Neural progenitor cell (in vitro differentiated cells): ENCODE data around the gene CLCF1. TPM values are rescaled to one million over a fixed set of nuclear protein-coding genes. Genes with fewer than 3 reads are reported as not detected.

ENCODE experiments used
- DNase-seq: peaks from one replicate; pipeline ENCODE4 v3.0.0-alpha.2; 2016; ENCODE audit warnings: low spot score
- H2AFZ ChIP-seq: fragments of 200-600 bp; sonication (generic); replicated peaks from 2 replicates; pipeline ENCODE4 v1.6.1; 2016; ENCODE audit warnings: antibody characterized with exemption
- H3F3A ChIP-seq: fragments of 200-600 bp; sonication (generic); 2 replicates; pipeline ENCODE4 v1.6.1; 2016; ENCODE audit warnings: antibody characterized with exemption, low read depth
- H3K27ac ChIP-seq: fragments of 200-600 bp; sonication (generic); 2 replicates; pipeline ENCODE4 v1.5.1; 2016; ENCODE audit warnings: mild to moderate bottlenecking
- H3K27me3 ChIP-seq: fragments of 200-600 bp; sonication (generic); 2 replicates; pipeline ENCODE4 v1.6.1; 2016; ENCODE audit warnings: mild to moderate bottlenecking, moderate library complexity
- H3K36me3 ChIP-seq: fragments of 200-600 bp; sonication (generic); 2 replicates; pipeline ENCODE4 v1.5.1; 2016
- H3K4me1 ChIP-seq: fragments of 200-600 bp; sonication (generic); 2 replicates; pipeline ENCODE4 v1.6.1; 2016; ENCODE audit warnings: mixed run types
- H3K4me2 ChIP-seq: fragments of 200-600 bp; sonication (generic); 2 replicates; pipeline ENCODE4 v1.6.1; 2016
- H3K4me3 ChIP-seq: fragments of 200-600 bp; sonication (generic); 2 replicates; pipeline ENCODE4 v1.5.1; 2016
- H3K79me2 ChIP-seq: fragments of 200-600 bp; sonication (generic); 2 replicates; pipeline ENCODE4 v1.6.1; 2016; ENCODE audit warnings: low read depth
- H3K9ac ChIP-seq: fragments of 200-600 bp; sonication (generic); 2 replicates; pipeline ENCODE4 v1.6.1; 2016
- H3K9me3 ChIP-seq: fragments of 200-600 bp; sonication (generic); 2 replicates; pipeline ENCODE4 v1.5.1; 2016; ENCODE audit warnings: low read depth
- H4K20me1 ChIP-seq: fragments of 200-600 bp; sonication (generic); 2 replicates; pipeline ENCODE4 v1.6.1; 2016; ENCODE audit warnings: low read depth
- H3K27ac Mint-ChIP-seq: 3 replicates; pipeline ENCODE4 v1.8.0; 2021; ENCODE audit warnings: mixed read lengths
- H3K27me3 Mint-ChIP-seq: 2 replicates; pipeline ENCODE4 v1.8.0; 2022; ENCODE audit warnings: low read depth, mild to moderate bottlenecking, inconsistent platforms, moderate library complexity, mixed read lengths; ENCODE audit not compliant: insufficient read depth
- H3K36me3 Mint-ChIP-seq: 3 replicates; pipeline ENCODE4 v1.8.0; 2021; ENCODE audit warnings: mixed read lengths
- H3K4me1 Mint-ChIP-seq: 3 replicates; pipeline ENCODE4 v1.8.0; 2021; ENCODE audit warnings: mixed read lengths
- H3K4me3 Mint-ChIP-seq: 3 replicates; pipeline ENCODE4 v1.8.0; 2021; ENCODE audit warnings: mild to moderate bottlenecking, moderate library complexity, mixed read lengths
- H3K9me3 Mint-ChIP-seq: 3 replicates; pipeline ENCODE4 v1.8.0; 2020; ENCODE audit warnings: mixed read lengths
- EZH2 ChIP-seq: fragments of 200-600 bp; sonication (generic); IDR thresholded peaks from 2 replicates; pipeline ENCODE4 v1.6.1; 2017; ENCODE audit warnings: antibody characterized with exemption, mild to moderate bottlenecking, moderate library complexity
- EZH2phosphoT487 ChIP-seq: fragments of 200-600 bp; sonication (generic); IDR thresholded peaks from 2 replicates; pipeline ENCODE4 v1.6.1; 2017; ENCODE audit warnings: antibody characterized with exemption
- total RNA-seq: library from RNA; depleted of rRNA; stranded (reverse); fragments of >200 nt; gene quantifications from 2 replicates; pipeline ENCODE4 v1.2.3, GENCODE V29; 2015; ENCODE audit warnings: low replicate concordance
- TF ChIP-seq, protein P1 (sequence below): fragments of 200-600 bp; sonication (generic); IDR thresholded peaks from 2 replicates; pipeline ENCODE4 v1.5.1; 2017; ENCODE audit warnings: antibody characterized with exemption, mild to moderate bottlenecking

CLCF1 gene
- 2.0 and 3.7 TPM in 2 replicates for total RNA-seq

DNA sequence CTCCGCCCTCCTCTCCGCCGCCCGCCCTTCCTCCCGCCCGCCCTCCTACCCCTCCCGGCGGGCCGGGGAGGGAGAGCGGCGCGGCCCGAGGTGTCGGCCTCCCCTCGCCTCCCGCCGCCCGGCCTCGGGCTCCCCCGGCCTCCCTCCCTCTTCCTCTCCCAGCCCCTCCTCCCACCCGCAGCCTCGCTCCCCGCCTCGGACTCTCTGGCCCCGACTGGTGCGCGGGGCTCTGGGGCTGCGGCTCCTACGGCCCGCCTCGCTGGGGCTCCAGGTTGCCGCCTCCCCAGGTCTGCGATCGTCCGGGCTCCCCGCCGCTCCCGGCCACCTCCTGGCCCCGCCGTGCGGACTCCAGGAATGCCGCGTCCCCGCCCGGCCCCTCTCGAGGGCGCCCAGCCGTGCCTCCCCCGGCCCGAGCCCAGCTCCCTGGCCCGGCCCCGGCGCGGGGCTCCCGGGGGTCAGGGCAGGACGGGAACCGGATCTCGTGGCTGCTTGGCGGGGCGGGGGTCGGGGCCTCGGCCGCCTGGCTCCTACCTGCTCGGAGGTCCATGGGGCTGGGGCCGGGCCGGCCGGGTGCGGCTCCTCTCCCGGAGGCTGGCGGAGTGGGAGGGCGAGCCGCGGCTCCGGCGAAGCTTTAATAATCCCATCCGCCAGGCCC lies at the start of gene CLCF1:
TSS of gene CLCF1 (minus strand) at position 606 of the 655 bp plus-strand sequence. CDS start at position 547, 59 bp downstream.
- H3K4me3 ChIP-seq = peak within 1 kb of the TSS; percentile 88
- no peaks in the 10 kb centered on the region for H3K79me2 ChIP-seq
- H3K9ac ChIP-seq = no peak within 1 kb of the TSS
- H3K36me3 ChIP-seq = no peaks in the 10 kb centered on the region
- Mint-ChIP-seq H3K4me3 (peak within 1 kb of the TSS; percentile 87), H3K9me3 (no peaks in the 10 kb centered on the region), H3K27me3 (peaks cover 23% of the 10 kb centered on the region), H3K36me3 (no peaks in the 10 kb centered on the region), H3K27ac (peak within 1 kb of the TSS; percentile 59), H3K4me1 (peaks cover 46% of the 10 kb centered on the region)
- peaks cover 16% of the 10 kb centered on the region for H4K20me1 ChIP-seq
- H3K4me2 ChIP-seq = peak within 1 kb of the TSS; percentile 92
- TF ChIP-seq EZH2 = peak; percentile 46
- TF ChIP-seq EZH2phosphoT487 = no peak
- TF ChIP-seq, protein P1, sequence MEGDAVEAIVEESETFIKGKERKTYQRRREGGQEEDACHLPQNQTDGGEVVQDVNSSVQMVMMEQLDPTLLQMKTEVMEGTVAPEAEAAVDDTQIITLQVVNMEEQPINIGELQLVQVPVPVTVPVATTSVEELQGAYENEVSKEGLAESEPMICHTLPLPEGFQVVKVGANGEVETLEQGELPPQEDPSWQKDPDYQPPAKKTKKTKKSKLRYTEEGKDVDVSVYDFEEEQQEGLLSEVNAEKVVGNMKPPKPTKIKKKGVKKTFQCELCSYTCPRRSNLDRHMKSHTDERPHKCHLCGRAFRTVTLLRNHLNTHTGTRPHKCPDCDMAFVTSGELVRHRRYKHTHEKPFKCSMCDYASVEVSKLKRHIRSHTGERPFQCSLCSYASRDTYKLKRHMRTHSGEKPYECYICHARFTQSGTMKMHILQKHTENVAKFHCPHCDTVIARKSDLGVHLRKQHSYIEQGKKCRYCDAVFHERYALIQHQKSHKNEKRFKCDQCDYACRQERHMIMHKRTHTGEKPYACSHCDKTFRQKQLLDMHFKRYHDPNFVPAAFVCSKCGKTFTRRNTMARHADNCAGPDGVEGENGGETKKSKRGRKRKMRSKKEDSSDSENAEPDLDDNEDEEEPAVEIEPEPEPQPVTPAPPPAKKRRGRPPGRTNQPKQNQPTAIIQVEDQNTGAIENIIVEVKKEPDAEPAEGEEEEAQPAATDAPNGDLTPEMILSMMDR = peak; percentile 3
- H3K4me1 ChIP-seq = peaks cover 52% of the 10 kb centered on the region
- no peaks in the 10 kb centered on the region for H3K9me3 ChIP-seq
- peaks cover 85% of the 10 kb centered on the region for H3K27me3 ChIP-seq
- H2AFZ ChIP-seq = no peak within 1 kb of the TSS
- DNase-seq = peak; percentile 85
- H3F3A ChIP-seq = peaks cover 46% of the 10 kb centered on the region
- no peak within 1 kb of the TSS for H3K27ac ChIP-seq

DNA sequence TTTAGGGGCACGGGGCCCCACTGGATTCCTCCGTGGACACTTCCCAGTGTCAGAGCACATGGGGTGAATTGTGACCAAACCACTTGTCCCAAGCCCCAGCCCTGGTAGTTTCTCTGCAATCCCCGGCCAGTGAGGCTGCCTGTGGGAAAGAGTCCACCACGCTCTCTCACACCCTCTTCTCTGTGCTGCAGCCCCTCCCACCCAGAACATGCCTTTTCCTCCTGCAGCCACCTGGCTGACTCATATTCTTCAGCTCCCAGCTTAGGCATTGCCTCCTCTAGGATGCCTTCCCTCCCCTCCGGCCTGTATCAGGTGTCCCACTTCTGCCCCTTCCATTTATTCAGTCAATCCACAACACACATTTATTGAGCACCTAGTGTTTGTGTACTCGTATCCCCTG lies 49.5 kb upstream of the CLCF1 start:
- no peaks in the 10 kb centered on the region for H3K9me3 ChIP-seq
- H3K79me2 ChIP-seq = no peaks in the 10 kb centered on the region
- no peak overlapping the region for H3K4me3 ChIP-seq
- H3K27ac ChIP-seq = no peak overlapping the region
- no peak for DNase-seq
- H3K9me3 Mint-ChIP-seq = no peaks in the 10 kb centered on the region
- TF ChIP-seq, protein P1 = no peak
- TF ChIP-seq EZH2phosphoT487 (no peak), EZH2 (no peak)
- no peak overlapping the region for H3K9ac ChIP-seq
- peaks cover 8% of the 10 kb centered on the region for H3F3A ChIP-seq
- H4K20me1 ChIP-seq = no peaks in the 10 kb centered on the region
- H3K36me3 ChIP-seq = no peaks in the 10 kb centered on the region
- H3K27me3 ChIP-seq = peaks cover 25% of the 10 kb centered on the region
- peaks cover 25% of the 10 kb centered on the region for H3K4me1 Mint-ChIP-seq
- no peak overlapping the region for H3K4me2 ChIP-seq
- no peaks in the 10 kb centered on the region for H3K36me3 Mint-ChIP-seq
- H2AFZ ChIP-seq = no peak overlapping the region
- peak overlapping the region; percentile 62 for H3K4me3 Mint-ChIP-seq
- peak overlapping the region; percentile 54 for H3K27ac Mint-ChIP-seq
- H3K27me3 Mint-ChIP-seq = peaks cover 14% of the 10 kb centered on the region
- peaks cover 10% of the 10 kb centered on the region for H3K4me1 ChIP-seq

DNA sequence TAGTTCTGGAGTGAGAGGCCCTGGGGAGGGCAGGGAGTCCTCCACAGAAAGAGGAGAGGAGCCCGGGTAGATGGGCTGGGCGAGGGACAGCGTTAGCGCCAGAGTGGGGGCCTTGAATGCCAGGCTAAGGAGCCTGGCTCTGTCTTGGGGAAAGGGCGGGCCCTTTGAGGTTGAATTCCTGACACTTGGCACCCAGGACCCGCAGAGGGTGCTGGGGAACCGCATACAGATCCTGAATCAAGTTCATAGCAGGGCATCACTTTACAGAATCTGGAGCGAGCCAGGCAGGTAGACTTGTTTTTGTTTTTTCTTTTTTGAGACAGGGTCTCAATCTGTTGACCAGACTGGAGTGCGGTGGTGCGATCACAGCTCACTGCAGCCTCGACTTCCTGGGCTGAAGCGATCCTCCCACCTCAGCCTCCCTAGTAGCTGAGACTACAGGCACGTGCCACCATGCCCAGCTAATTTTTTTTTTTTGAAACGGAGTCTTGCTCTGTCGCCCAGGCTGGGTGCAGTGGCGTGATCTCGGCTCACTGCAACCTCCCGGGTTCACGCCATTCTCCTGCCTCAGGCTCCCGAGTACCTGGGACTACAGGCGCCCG lies 48.1 kb upstream of the CLCF1 start:
- Mint-ChIP-seq H3K9me3 (no peaks in the 10 kb centered on the region), H3K27me3 (peaks cover 18% of the 10 kb centered on the region), H3K36me3 (no peaks in the 10 kb centered on the region), H3K27ac (no peak overlapping the region), H3K4me1 (peaks cover 25% of the 10 kb centered on the region), H3K4me3 (peak overlapping the region; percentile 81)
- no peak overlapping the region for H2AFZ ChIP-seq
- H3F3A ChIP-seq = peaks cover 4% of the 10 kb centered on the region
- DNase-seq = no peak
- no peak overlapping the region for H3K27ac ChIP-seq
- H3K4me3 ChIP-seq = no peak overlapping the region
- peaks cover 5% of the 10 kb centered on the region for H3K4me1 ChIP-seq
- no peak overlapping the region for H3K4me2 ChIP-seq
- H3K36me3 ChIP-seq = no peaks in the 10 kb centered on the region
- H3K9ac ChIP-seq = no peak overlapping the region
- peaks cover 28% of the 10 kb centered on the region for H3K27me3 ChIP-seq
- no peaks in the 10 kb centered on the region for H4K20me1 ChIP-seq
- TF ChIP-seq EZH2phosphoT487 (no peak), EZH2 (no peak)
- TF ChIP-seq, protein P1 = no peak
- H3K79me2 ChIP-seq = no peaks in the 10 kb centered on the region
- no peaks in the 10 kb centered on the region for H3K9me3 ChIP-seq
